Upper lobe of left lung (tissue), 6 donors: ENCODE results near the gene CIAPIN1. TPM values are rescaled to one million over a fixed set of nuclear protein-coding genes. Genes with fewer than 3 reads are reported as not detected.

Experiments
- ATAC-seq, 2 donors: fragments of 200-7000 bp; cut with Tn5 transposase; one replicate each; pipeline ENCODE4 v1.9.1; 2022; ENCODE audit warnings: mild to moderate bottlenecking in 2 of 2, moderate library complexity in 2 of 2; ENCODE audit not compliant: low FRiP score in 2 of 2
- DNase-seq, 2 donors: peaks; one replicate each; pipeline ENCODE4 v3.0.0-alpha.2; 2019 to 2020
- H3K27ac ChIP-seq, 4 donors: fragments of 200-600 bp; sonication (generic); one replicate each; pipeline ENCODE4 v1.5.1; 2016 to 2019
- H3K27me3 ChIP-seq, 4 donors: fragments of 200-600 bp; sonication (generic); one replicate each; pipeline ENCODE4 v1.5.1; 2017 to 2019
- H3K36me3 ChIP-seq, 4 donors: fragments of 200-600 bp; sonication (generic); one replicate each; pipeline ENCODE4 v1.5.1; 2016 to 2019
- H3K4me1 ChIP-seq, 4 donors: fragments of 200-600 bp; sonication (generic); one replicate each; pipeline ENCODE4 v1.5.1; 2018 to 2019
- H3K4me3 ChIP-seq, 4 donors: fragments of 200-600 bp; sonication (generic); one replicate each; pipeline ENCODE4 v1.5.1; 2017 to 2019; ENCODE audit warnings: mild to moderate bottlenecking in 2 of 4, moderate library complexity in 1 of 4
- H3K9me3 ChIP-seq, 4 donors: fragments of 200-600 bp; sonication (generic); one replicate each; pipeline ENCODE4 v1.5.1; 2018 to 2019
- EP300 ChIP-seq, 4 donors: sonication (generic); formaldehyde crosslinking; IDR thresholded peaks; one replicate each; pipeline ENCODE4 v1.5.1; 2017; ENCODE audit warnings: antibody characterized with exemption in 4 of 4, control low read depth in 2 of 4
- POLR2A ChIP-seq, 4 donors: fragments of 450-650 bp; IDR thresholded peaks; one replicate each; pipeline ENCODE4 v1.5.1; 2016 to 2017; ENCODE audit warnings: antibody characterized with exemption in 4 of 4, mild to moderate bottlenecking in 2 of 4
- POLR2AphosphoS5 ChIP-seq, 2 donors: sonication (generic); formaldehyde crosslinking; IDR thresholded peaks; one replicate each; pipeline ENCODE4 v1.5.1; 2017; ENCODE audit warnings: antibody characterized with exemption in 2 of 2
- WGBS, 2 donors: methylation state at CpG; one replicate each; pipeline ENCODE4 v1.1.5; 2017 to 2018; 5-methylcytosine and 5-hydroxymethylcytosine counted together
- total RNA-seq, 6 donors: library from RNA; depleted of rRNA in 4 of 6; stranded (reverse); fragments of >200 nt in 4 of 6; gene quantifications; one replicate each; pipeline versions ENCODE4 v1.1.0 to v1.2.1, GENCODE V29; 2016 to 2021
- TF ChIP-seq, protein P1 (sequence below), 6 experiments: fragments of 450-650 bp in 4 of 6; fragments of 200-600 bp in 2 of 6; sonication (generic) in 2 of 6; IDR thresholded peaks; one replicate each; pipeline ENCODE4 v1.5.1; 2016 to 2019; ENCODE audit warnings: antibody characterized with exemption in 6 of 6
- donor health status: DM: no; HTN: no; CAD: no; lungs with moderate emphysema.
- donor health status: DM: no; HTN: yes; CAD: no; lungs with severe emphysema.

The CIAPIN1 gene
- total RNA-seq, 6 donors from 2014 or later = 21.0 to 44.5 (median 36.5) TPM

DNA sequence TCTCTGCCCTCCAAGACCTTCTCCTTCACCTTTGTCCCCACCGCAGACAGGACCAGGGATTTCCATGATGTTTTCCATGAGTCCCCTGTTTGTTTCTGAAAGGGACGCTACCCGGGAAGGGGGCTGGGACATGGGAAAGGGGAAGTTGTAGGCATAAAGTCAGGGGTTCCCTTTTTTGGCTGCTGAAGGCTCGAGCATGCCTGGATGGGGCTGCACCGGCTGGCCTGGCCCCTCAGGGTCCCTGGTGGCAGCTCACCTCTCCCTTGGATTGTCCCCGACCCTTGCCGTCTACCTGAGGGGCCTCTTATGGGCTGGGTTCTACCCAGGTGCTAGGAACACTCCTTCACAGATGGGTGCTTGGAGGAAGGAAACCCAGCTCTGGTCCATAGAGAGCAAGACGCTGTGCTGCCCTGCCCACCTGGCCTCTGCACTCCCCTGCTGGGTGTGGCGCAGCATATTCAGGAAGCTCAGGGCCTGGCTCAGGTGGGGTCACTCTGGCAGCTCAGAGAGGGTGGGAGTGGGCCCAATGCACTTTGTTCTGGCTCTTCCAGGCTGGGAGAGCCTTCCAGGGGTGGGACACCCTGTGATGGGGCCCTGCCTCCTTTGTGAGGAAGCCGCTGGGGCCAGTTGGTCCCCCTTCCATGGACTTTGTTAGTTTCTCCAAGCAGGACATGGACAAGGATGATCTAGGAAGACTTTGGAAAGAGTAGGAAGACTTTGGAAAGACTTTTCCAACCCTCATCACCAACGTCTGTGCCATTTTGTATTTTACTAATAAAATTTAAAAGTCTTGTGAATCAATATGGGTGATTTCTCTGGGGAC, 62.7 kb downstream of the CIAPIN1 start:
- Histone ChIP-seq H3K27ac (peak overlapping the region in 2 of 4 donors; percentile 12 to 61), H3K9me3 (no peaks in the 10 kb centered on the region), H3K27me3 (no peaks in the 10 kb centered on the region), H3K4me3 (no peak overlapping the region), H3K4me1 (peaks cover 18 to 38% (median 29%) of the 10 kb centered on the region in 4 donors), H3K36me3 (peaks cover 0 to 26% (median 7%) of the 10 kb centered on the region in 4 donors)
- 56 to 64% methylated on average over 5 to 11 of the region's 11 CpGs for WGBS, 2 donors
- no peak for TF ChIP-seq POLR2AphosphoS5 (IDR thresholded peaks at IDR 0.05)
- TF ChIP-seq POLR2A (IDR thresholded peaks at IDR 0.05) = no peak
- TF ChIP-seq, protein P1, sequence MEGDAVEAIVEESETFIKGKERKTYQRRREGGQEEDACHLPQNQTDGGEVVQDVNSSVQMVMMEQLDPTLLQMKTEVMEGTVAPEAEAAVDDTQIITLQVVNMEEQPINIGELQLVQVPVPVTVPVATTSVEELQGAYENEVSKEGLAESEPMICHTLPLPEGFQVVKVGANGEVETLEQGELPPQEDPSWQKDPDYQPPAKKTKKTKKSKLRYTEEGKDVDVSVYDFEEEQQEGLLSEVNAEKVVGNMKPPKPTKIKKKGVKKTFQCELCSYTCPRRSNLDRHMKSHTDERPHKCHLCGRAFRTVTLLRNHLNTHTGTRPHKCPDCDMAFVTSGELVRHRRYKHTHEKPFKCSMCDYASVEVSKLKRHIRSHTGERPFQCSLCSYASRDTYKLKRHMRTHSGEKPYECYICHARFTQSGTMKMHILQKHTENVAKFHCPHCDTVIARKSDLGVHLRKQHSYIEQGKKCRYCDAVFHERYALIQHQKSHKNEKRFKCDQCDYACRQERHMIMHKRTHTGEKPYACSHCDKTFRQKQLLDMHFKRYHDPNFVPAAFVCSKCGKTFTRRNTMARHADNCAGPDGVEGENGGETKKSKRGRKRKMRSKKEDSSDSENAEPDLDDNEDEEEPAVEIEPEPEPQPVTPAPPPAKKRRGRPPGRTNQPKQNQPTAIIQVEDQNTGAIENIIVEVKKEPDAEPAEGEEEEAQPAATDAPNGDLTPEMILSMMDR (IDR thresholded peaks at IDR 0.05) = no peak
- TF ChIP-seq EP300 (IDR thresholded peaks at IDR 0.05) = no peak
- peak in 1 of 2 donors; percentile 52 for DNase-seq
- peak in 1 of 2 donors; percentile 48 for ATAC-seq

DNA sequence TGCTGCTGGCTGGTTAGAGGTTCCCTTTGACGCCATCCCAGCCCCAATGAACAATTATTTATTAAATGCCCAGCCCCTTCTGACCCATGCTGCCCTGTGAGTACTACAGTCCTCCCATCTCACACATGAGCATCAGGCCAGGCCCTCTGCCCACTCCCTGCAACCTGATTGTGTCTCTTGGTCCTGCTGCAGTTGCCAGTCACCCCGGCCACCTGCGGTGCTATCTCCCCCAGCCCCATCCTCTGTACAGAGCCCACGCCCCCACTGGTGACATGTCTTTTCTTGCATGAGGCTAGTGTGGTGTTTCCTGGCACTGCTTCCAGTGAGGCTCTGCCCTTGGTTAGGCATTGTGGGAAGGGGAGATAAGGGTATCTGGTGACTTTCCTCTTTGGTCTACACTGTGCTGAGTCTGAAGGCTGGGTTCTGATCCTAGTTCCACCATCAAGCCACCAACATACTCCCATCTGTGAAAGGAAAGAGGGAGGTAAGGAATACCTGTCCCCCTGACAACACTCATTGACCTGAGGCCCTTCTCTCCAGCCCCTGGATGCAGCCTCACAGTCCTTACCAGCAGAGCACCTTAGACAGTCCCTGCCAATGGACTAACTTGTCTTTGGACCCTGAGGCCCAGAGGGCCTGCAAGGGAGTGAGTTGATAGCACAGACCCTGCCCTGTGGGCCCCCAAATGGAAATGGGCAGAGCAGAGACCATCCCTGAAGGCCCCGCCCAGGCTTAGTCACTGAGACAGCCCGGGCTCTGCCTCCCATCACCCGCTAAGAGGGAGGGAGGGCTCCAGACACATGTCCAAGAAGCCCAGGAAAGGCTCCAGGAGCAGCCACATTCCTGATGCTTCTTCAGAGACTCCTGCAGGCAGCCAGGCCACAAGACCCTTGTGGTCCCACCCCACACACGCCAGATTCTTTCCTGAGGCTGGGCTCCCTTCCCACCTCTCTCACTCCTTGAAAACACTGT, 63.6 kb downstream of the CIAPIN1 start:
- Histone ChIP-seq H3K4me3 (no peak overlapping the region), H3K9me3 (no peaks in the 10 kb centered on the region), H3K27ac (peak overlapping the region in 2 of 4 donors; percentile 8 to 61), H3K27me3 (no peaks in the 10 kb centered on the region), H3K4me1 (peaks cover 18 to 43% (median 37%) of the 10 kb centered on the region in 4 donors), H3K36me3 (peaks cover 0 to 28% (median 7%) of the 10 kb centered on the region in 4 donors)
- WGBS, 2 donors = 79 to 80% methylated on average over 4 to 8 of the region's 8 CpGs
- TF ChIP-seq POLR2A (IDR thresholded peaks at IDR 0.05) = no peak
- TF ChIP-seq, protein P1 (IDR thresholded peaks at IDR 0.05) = no peak
- TF ChIP-seq EP300 (IDR thresholded peaks at IDR 0.05) = no peak
- no peak for TF ChIP-seq POLR2AphosphoS5 (IDR thresholded peaks at IDR 0.05)
- ATAC-seq = peak in 1 of 2 donors; percentile 64
- DNase-seq = no peak

DNA sequence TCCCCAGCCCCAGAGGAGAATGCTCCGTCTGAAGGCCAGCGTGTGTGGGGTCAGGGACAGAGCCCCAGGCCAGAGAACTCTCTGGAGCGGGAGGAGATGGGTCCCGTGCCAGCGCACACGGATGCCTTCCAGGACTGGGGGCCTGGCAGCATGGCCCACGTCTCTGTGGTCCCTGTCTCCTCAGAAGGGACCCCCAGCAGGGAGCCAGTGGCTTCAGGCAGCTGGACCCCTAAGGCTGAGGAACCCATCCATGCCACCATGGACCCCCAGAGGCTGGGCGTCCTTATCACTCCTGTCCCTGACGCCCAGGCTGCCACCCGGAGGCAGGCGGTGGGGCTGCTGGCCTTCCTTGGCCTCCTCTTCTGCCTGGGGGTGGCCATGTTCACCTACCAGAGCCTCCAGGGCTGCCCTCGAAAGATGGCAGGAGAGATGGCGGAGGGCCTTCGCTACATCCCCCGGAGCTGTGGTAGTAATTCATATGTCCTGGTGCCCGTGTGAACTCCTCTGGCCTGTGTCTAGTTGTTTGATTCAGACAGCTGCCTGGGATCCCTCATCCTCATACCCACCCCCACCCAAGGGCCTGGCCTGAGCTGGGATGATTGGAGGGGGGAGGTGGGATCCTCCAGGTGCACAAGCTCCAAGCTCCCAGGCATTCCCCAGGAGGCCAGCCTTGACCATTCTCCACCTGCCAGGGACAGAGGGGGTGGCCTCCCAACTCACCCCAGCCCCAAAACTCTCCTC, 64.5 kb downstream of the CIAPIN1 start:
- no peak for ATAC-seq
- Histone ChIP-seq H3K4me1 (peaks cover 20 to 51% (median 39%) of the 10 kb centered on the region in 4 donors), H3K9me3 (no peaks in the 10 kb centered on the region), H3K27ac (peak overlapping the region in 2 of 4 donors; percentile 8 to 61), H3K27me3 (no peaks in the 10 kb centered on the region), H3K36me3 (peaks cover 0 to 28% (median 7%) of the 10 kb centered on the region in 4 donors), H3K4me3 (no peak overlapping the region)
- TF ChIP-seq POLR2A (IDR thresholded peaks at IDR 0.05) (no peak), EP300 (IDR thresholded peaks at IDR 0.05) (no peak), POLR2AphosphoS5 (IDR thresholded peaks at IDR 0.05) (no peak)
- TF ChIP-seq, protein P1 (IDR thresholded peaks at IDR 0.05) = no peak
- WGBS, 2 donors = 87 to 93% methylated on average over 3 to 15 of the region's 16 CpGs
- peak in 1 of 2 donors; percentile 45 for DNase-seq

DNA sequence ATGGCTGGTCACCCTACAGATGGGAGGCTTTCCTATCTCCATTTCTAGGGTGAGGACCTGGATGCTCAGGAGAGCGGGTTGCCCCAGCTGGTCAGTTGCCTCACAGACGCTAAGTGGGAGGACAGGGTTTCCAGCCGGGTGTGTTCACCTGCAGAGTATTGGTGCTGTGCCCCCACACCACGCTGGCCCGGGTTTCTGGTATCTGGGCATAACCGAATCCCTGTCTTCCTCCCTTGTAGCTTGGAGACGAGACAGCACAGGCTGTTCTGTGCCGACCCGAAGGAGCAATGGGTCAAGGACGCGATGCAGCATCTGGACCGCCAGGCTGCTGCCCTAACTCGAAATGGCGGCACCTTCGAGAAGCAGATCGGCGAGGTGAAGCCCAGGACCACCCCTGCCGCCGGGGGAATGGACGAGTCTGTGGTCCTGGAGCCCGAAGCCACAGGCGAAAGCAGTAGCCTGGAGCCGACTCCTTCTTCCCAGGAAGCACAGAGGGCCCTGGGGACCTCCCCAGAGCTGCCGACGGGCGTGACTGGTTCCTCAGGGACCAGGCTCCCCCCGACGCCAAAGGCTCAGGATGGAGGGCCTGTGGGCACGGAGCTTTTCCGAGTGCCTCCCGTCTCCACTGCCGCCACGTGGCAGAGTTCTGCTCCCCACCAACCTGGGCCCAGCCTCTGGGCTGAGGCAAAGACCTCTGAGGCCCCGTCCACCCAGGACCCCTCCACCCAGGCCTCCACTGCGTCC, 65.2 kb downstream of the CIAPIN1 start:
- H3K9me3 ChIP-seq = no peaks in the 10 kb centered on the region
- no peak overlapping the region for H3K4me3 ChIP-seq
- WGBS, 2 donors = 93 to 94% methylated on average over 6 to 34 of the region's 35 CpGs
- no peaks in the 10 kb centered on the region for H3K27me3 ChIP-seq
- no peak for ATAC-seq
- H3K4me1 ChIP-seq = peaks cover 28 to 57% (median 39%) of the 10 kb centered on the region in 4 donors
- TF ChIP-seq, protein P1 (IDR thresholded peaks at IDR 0.05) = no peak
- TF ChIP-seq POLR2AphosphoS5 (IDR thresholded peaks at IDR 0.05) (no peak), EP300 (IDR thresholded peaks at IDR 0.05) (no peak), POLR2A (IDR thresholded peaks at IDR 0.05) (no peak)
- peak overlapping the region in 2 of 4 donors; percentile 5 to 32 for H3K27ac ChIP-seq
- peaks cover 0 to 28% (median 7%) of the 10 kb centered on the region in 4 donors for H3K36me3 ChIP-seq
- DNase-seq = peak in 1 of 2 donors; percentile 68
